ENCODE results near the gene ZC3H12A. TPM values are rescaled to one million over a fixed set of nuclear protein-coding genes. Genes with fewer than 3 reads are reported as not detected.

ZC3H12A gene
- total and polyA plus RNA-seq, 2 of the 4 experiments (the other 2 are of a cell fraction), result 3.8 to 14.2 TPM

DNA sequence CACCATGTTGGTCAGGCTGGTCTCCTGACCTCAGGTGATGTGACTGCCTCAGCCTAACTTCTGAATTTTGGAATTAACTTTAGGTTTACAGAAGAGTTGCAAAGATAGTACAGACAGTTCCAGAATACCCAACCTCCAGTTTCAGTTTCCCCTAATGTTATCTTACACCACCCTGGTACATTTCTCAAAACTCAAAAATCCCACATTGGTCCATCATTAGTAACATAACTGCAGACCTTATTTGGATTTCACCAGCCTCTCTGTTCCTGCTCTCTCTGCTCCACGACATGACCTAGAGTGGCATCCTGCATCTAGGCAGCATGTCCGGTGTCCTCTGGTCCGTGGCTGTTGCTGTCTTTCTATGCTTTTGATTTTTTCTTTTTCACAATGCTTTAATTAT, 5.0 kb upstream of the ZC3H12A start:
- BruUV-seq (replicated peaks), result no TSS peak
- POLR2A ChIA-PET (ENCODE audit: unreplicated experiment), result no interaction called here
- H4K20me1 ChIP-seq (ENCODE audit: insufficient read depth, low read length), result no peaks in the 10 kb centered on the region
- TF ChIP-seq ELK1 (IDR thresholded peaks at IDR 0.05; ENCODE audit: borderline replicate concordance, low read depth, low read length) (no peak), NFE2L2 (IDR thresholded peaks at IDR 0.05; ENCODE audit: low read depth, low read length) (no peak), MAFK (IDR thresholded peaks at IDR 0.05; ENCODE audit: low read depth, low read length) (no peak), CHD1 (IDR thresholded peaks at IDR 0.05; ENCODE audit: low read depth, low read length) (no peak), SMC3 (IDR thresholded peaks at IDR 0.05; ENCODE audit: low read depth, low read length) (no peak)
- H3K9me1 ChIP-seq (ENCODE audit: insufficient read depth, low read length), result peaks cover 22% of the 10 kb centered on the region
- DNase-seq, result no peak
- no peak overlapping the region for H3K4ac ChIP-seq (ENCODE audit: low read depth, low read length)
- H3K18ac ChIP-seq (ENCODE audit: low read depth, low read length), result no peak overlapping the region
- no peak overlapping the region for H2BK120ac ChIP-seq (ENCODE audit: low read depth, low read length)
- no peaks in the 10 kb centered on the region for H3K9me3 ChIP-seq (ENCODE audit: control insufficient read depth, insufficient read depth, low read length)
- H2BK5ac ChIP-seq (ENCODE audit: low read depth, low read length, poor library complexity, severe bottlenecking), result no peak overlapping the region
- H3K4me1 ChIP-seq (ENCODE audit: control insufficient read depth, insufficient read depth, low read length), result peaks cover 26% of the 10 kb centered on the region
- no peak overlapping the region for H3K4me2 ChIP-seq (ENCODE audit: low read depth, low read length)
- no peak overlapping the region for H3K23ac ChIP-seq (ENCODE audit: low read depth, low read length)
- H3K4me3 ChIP-seq (ENCODE audit: insufficient read depth, low read depth, low read length), result no peak overlapping the region
- H3K56ac ChIP-seq (ENCODE audit: extremely low read depth, insufficient read depth, low read length), result no peak overlapping the region
- H4K8ac ChIP-seq (ENCODE audit: low read depth in 2 of 2, low read length in 2 of 2), result no peak overlapping the region
- H2AK9ac ChIP-seq (replicated peaks; ENCODE audit: low read depth, low read length, poor library complexity), result no peak overlapping the region
- in situ Hi-C loops (cut with MboI; ENCODE audit: low sequenced_read_pairs) (no loop called here), intact Hi-C loops (cut with micrococcal nuclease) (no loop called here), dilution Hi-C loops (cut with HindIII; ENCODE audit: low sequenced_read_pairs, unreplicated experiment) (no loop called here)
- no peak overlapping the region; the same call in 1 of the 2 replicates for H2AK5ac ChIP-seq (ENCODE audit: low read depth, low read length)
- no peak overlapping the region for H2AFZ ChIP-seq (replicated peaks; ENCODE audit: low read length, poor library complexity)
- H2BK20ac ChIP-seq (ENCODE audit: low read depth, low read length), result no peak overlapping the region
- no peak overlapping the region for H4K91ac ChIP-seq (ENCODE audit: insufficient read depth, low read depth, low read length)
- H3K79me1 ChIP-seq (ENCODE audit: low read depth in 1 of 2, low read length in 2 of 2), result peaks cover 9 to 25% of the 10 kb centered on the region in 2 experiments; a peak in 3 of 4 replicates
- WGBS, 2 experiments (ENCODE audit: extremely low coverage in 2 of 2, insufficient read length in 1 of 2), result no CpG with 5 or more reads among the region's 3 CpGs
- CTCF ChIA-PET, result no interaction called here
- no peak overlapping the region for H4K5ac ChIP-seq (ENCODE audit: low read depth, low read length)
- H3K36me3 ChIP-seq (ENCODE audit: control insufficient read depth, insufficient read depth, low read length), result no peaks in the 10 kb centered on the region
- H3K14ac ChIP-seq (replicated peaks; ENCODE audit: low read depth, low read length), result no peak overlapping the region
- H3K9ac ChIP-seq (ENCODE audit: low read depth, low read length), result no peak overlapping the region
- no peak for ATAC-seq (ENCODE audit: low read depth)
- no peak overlapping the region for H3K27ac ChIP-seq (ENCODE audit: insufficient read depth, low read length)
- no peaks in the 10 kb centered on the region for H3K27me3 ChIP-seq (ENCODE audit: control insufficient read depth, insufficient read depth, low read length)
- H2BK15ac ChIP-seq (ENCODE audit: low read depth, low read length), result no peak overlapping the region

Measured in IMR-90 (cell line).